MV-4-11 (cell line): ENCODE measurements around the gene CEP70.
A peak's percentile ranks its signal among the peaks of the same experiment; 100 is the strongest.
"Not testable (repeated sequence)": the region's sequence is repeated elsewhere in the genome, so short reads cannot be mapped to it uniquely, and the experiment has no call there.

Source experiments
- DNase-seq: peaks from one replicate; lab custom pipeline; 2025; lab: John Stamatoyannopoulos, UW

The CEP70 gene

GRCh38 chr3:138507524-138507923, 86.5 kb downstream of the CEP70 start:
- DNase-seq = no peak

GRCh38 chr3:138498991-138499390, 95.1 kb downstream of the CEP70 start:
- DNase-seq = peak; percentile 57

GRCh38 chr3:138497851-138498250, 96.2 kb downstream of the CEP70 start:
- peak; percentile 11 for DNase-seq

- no peak for DNase-seq
These were observed 97.0 kb downstream of the CEP70 start for GRCh38 chr3:138497021-138497420.

- no peak for DNase-seq
These were observed 97.6 kb downstream of the CEP70 start for GRCh38 chr3:138496436-138496835.

- DNase-seq = not testable (repeated sequence)
These were observed 98.4 kb downstream of the CEP70 start for GRCh38 chr3:138495638-138496037.

- DNase-seq = no peak
These were observed 99.5 kb downstream of the CEP70 start for GRCh38 chr3:138494607-138494929.

GRCh38 chr3:138493804-138494606, 100.1 kb downstream of the CEP70 start:
- peak; percentile 93 for DNase-seq

- DNase-seq = peak; percentile 55
These were observed 100.9 kb downstream of the CEP70 start for GRCh38 chr3:138492980-138493675.

- DNase-seq = no peak
These were observed 102.1 kb downstream of the CEP70 start for GRCh38 chr3:138491971-138492370.

- DNase-seq = not testable (repeated sequence)
These were observed 107.5 kb downstream of the CEP70 start for GRCh38 chr3:138486580-138486979.

GRCh38 chr3:138484672-138485071, 109.4 kb downstream of the CEP70 start:
- DNase-seq = not testable (repeated sequence)

GRCh38 chr3:138479438-138479863, 114.6 kb downstream of the CEP70 start:
- peak; percentile 59 for DNase-seq

- no peak for DNase-seq
These were observed 116.3 kb downstream of the CEP70 start for GRCh38 chr3:138477801-138478200.

- no peak for DNase-seq
These were observed 116.9 kb downstream of the CEP70 start for GRCh38 chr3:138477120-138477519.

GRCh38 chr3:138476526-138476925, 117.5 kb downstream of the CEP70 start:
- no peak for DNase-seq

- DNase-seq = peak; percentile 14
These were observed 119.9 kb downstream of the CEP70 start for GRCh38 chr3:138474163-138474562.

- DNase-seq = no peak
These were observed 120.7 kb downstream of the CEP70 start for GRCh38 chr3:138473391-138473790.

- peak; percentile 5 for DNase-seq
These were observed 121.8 kb downstream of the CEP70 start for GRCh38 chr3:138472141-138472825.

GRCh38 chr3:138471481-138471880, 122.6 kb downstream of the CEP70 start:
- DNase-seq = no peak

- no peak for DNase-seq
These were observed 123.4 kb downstream of the CEP70 start for GRCh38 chr3:138470687-138471086.

GRCh38 chr3:138469874-138470273, 124.2 kb downstream of the CEP70 start:
- no peak for DNase-seq

GRCh38 chr3:138468886-138469285, 125.2 kb downstream of the CEP70 start:
- DNase-seq = no peak
